Stimulated activated naive B cell treated with anti-CD40 and anti-IgM and Interleukin-4, amounts not matched to agents 10 μg/mL and 1 μg/mL and 100 μg/mL, for 72 hours (primary cell): ENCODE results near the gene AXIN1.

Experiments
- ATAC-seq, 2 donors: fragments of 150-1000 bp; cut with Tn5 transposase; replicated peaks; 2 replicates each; pipeline ENCODE4 v1.10.0; 2021; ENCODE audit warnings: moderate library complexity in 1 of 2
- DNase-seq: peaks from one replicate; pipeline ENCODE4 v3.0.0; 2021
- H3K27ac Mint-ChIP-seq: one replicate; pipeline ENCODE4 v1.8.0; 2022; ENCODE audit warnings: mild to moderate bottlenecking, mixed read lengths
- H3K27me3 Mint-ChIP-seq, 2 donors: one replicate each; pipeline ENCODE4 v1.8.0; 2022; ENCODE audit warnings: mixed read lengths in 2 of 2
- H3K36me3 Mint-ChIP-seq, 2 donors: one replicate each; pipeline ENCODE4 v1.8.0; 2022; ENCODE audit warnings: mixed read lengths in 2 of 2, mild to moderate bottlenecking in 1 of 2
- H3K4me1 Mint-ChIP-seq, 2 donors: one replicate each; pipeline ENCODE4 v1.8.0; 2022; ENCODE audit warnings: mixed read lengths in 2 of 2, mild to moderate bottlenecking in 1 of 2
- H3K4me3 Mint-ChIP-seq, 2 donors: one replicate each; pipeline ENCODE4 v1.8.0; 2022; ENCODE audit warnings: mild to moderate bottlenecking in 2 of 2, mixed read lengths in 2 of 2, moderate library complexity in 1 of 2
- H3K9me3 Mint-ChIP-seq, 2 donors: one replicate each; pipeline ENCODE4 v1.8.0; 2022; ENCODE audit warnings: mixed read lengths in 2 of 2, mild to moderate bottlenecking in 1 of 2

Gene AXIN1

DNA sequence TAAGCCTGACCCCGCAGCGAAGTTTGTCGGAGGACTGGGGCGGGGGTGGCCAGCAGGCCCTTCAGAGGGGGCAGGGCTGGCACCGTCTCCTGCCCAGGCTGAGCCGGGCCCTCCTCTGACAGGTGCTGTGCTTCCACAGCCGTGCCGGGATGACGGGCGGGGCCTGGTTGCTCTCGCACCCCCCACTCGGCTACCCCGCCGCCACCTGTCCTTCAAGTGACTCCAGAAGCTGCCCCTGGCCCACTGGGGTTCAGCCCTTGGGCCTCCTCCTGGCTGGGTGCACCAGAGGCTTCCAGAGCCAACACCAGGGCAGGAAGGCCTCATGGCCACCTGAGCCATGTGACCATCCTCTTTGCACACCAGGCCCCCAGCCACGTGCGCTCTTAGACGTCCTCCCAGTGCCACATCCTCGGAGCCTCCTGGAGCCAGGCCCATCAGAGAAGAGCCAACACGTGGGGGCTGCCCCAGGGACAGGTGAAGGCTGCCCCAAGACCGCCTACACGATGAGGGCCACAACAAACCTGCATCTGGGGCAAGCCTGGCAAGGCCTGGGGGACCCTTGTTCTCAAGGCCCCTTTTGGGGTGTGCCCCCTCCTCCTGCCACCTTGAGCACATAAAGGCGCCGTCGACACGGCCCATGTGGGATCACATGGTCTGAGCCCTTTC is 62.4 kb downstream of the AXIN1 start:
- Mint-ChIP-seq H3K4me3 (no peak overlapping the region), H3K36me3 (peaks cover 56 to 66% of the 10 kb centered on the region in 2 donors), H3K27me3 (no peaks in the 10 kb centered on the region), H3K9me3 (no peaks in the 10 kb centered on the region), H3K4me1 (peaks cover 0 to 2% of the 10 kb centered on the region in 2 donors), H3K27ac (no peak overlapping the region)
- no peak for DNase-seq
- no peak for ATAC-seq

DNA sequence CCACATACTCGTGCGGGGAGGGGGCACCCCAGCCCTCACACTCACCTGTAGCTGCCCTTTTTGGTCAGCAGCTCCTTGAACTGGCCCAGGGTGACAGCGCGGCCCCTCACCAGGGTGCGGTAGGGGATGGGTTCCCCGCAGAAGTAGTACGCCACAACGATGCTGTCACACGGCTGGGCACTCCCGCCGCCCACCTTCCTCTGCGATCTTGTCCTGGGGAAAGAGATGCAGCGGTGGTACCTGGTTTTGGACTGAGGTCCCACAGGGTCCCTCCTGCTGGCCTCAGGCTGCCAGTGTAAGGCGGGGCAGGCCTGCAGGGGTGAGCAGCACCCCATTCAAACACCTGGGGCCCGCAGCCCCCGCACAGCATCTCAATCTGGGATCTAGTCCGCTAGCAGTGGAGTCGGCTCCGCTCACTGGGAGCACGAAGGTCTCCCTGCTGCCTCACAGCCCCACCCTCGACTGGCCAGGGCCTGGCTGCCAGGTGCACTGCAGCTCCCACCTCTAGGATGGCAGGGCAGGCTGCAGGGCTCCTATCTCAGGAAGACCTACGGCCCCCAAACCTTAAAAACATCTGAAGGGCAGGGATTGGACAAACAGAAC is 63.0 kb downstream of the AXIN1 start:
- DNase-seq (no peak), ATAC-seq (no peak)
- peaks cover 0 to 2% of the 10 kb centered on the region in 2 donors for H3K4me1 Mint-ChIP-seq
- H3K27me3 Mint-ChIP-seq = no peaks in the 10 kb centered on the region
- no peak overlapping the region for H3K4me3 Mint-ChIP-seq
- H3K9me3 Mint-ChIP-seq = no peaks in the 10 kb centered on the region
- peaks cover 59 to 71% of the 10 kb centered on the region in 2 donors for H3K36me3 Mint-ChIP-seq
- H3K27ac Mint-ChIP-seq = no peak overlapping the region

DNA sequence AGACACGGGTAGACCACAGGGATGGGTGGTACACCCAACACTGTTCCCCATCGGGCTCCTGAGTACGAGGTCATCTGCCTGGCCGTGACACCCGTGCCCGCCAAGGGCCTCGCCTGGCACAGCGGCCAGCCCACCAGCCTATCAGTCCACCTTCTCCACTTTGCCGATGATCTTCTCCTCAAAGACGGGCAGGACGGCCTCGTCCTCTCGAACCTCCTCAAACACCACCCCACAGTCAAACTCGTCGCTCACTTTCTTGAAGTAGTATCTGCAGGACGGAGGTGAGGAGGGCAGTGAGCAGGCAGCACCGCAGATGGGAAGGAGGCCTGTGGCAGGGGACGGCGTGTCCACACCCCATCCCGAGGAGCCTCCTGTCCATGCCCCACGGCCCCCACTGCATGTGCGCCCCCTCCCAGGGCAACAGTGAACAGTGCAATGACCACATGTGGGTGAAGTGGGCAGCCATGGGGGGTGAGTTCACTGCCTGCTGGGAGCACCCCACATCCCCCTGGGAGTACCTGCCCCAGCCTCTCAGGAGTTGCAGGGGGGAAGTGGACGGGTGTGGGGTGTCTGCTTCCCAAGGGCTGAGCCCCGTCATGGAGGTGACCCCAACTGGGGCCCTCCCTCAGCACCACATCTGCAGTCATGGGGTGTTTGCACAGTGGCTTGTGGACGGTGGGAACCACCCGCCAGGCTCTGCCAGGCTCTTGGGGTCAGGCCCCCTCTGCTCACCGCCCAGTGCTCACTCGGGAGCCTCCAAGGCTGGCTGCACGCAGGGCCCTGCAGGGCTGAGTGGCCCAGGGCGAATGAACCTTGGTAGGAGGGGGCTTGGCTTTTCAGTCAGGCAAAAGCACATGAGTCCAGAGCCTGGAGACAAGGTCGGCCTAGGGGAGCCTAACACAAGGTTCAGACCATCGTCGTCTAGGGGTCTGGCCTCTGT is 64.3 kb downstream of the AXIN1 start:
- Mint-ChIP-seq H3K4me1 (peaks cover 0 to 2% of the 10 kb centered on the region in 2 donors), H3K27me3 (no peaks in the 10 kb centered on the region), H3K36me3 (peaks cover 55 to 65% of the 10 kb centered on the region in 2 donors), H3K27ac (no peak overlapping the region), H3K4me3 (no peak overlapping the region), H3K9me3 (no peaks in the 10 kb centered on the region)
- DNase-seq (no peak), ATAC-seq (no peak)

DNA sequence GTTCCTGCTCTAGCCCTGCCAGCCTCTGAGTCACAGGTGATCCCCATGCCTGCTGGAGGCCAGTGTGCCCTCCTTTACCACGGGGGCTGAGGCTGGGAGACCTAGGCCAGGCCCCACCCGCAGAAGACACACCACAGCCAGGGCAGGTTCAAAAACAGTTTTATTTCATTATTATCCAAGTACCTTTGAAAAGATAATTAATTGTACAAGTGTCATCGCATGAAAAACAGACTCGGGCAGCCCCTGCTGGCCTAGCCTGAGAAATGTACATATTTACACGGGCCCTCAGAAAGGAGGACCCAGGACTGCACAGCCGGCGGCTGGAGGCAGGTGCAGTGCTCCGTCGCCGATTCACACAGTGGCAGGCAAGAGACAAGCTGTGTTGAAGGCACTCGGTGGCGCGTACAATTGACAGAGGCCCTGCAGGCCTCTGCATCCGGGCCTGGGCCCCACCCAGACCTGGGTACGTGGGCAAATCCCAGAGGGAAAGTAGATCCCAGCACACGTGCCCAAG is 65.2 kb downstream of the AXIN1 start:
- Mint-ChIP-seq H3K36me3 (peaks cover 49 to 59% of the 10 kb centered on the region in 2 donors), H3K9me3 (no peaks in the 10 kb centered on the region), H3K27ac (no peak overlapping the region), H3K4me1 (peaks cover 0 to 2% of the 10 kb centered on the region in 2 donors), H3K27me3 (peaks cover 0 to 5% of the 10 kb centered on the region in 2 donors), H3K4me3 (no peak overlapping the region)
- ATAC-seq (no peak), DNase-seq (no peak)

DNA sequence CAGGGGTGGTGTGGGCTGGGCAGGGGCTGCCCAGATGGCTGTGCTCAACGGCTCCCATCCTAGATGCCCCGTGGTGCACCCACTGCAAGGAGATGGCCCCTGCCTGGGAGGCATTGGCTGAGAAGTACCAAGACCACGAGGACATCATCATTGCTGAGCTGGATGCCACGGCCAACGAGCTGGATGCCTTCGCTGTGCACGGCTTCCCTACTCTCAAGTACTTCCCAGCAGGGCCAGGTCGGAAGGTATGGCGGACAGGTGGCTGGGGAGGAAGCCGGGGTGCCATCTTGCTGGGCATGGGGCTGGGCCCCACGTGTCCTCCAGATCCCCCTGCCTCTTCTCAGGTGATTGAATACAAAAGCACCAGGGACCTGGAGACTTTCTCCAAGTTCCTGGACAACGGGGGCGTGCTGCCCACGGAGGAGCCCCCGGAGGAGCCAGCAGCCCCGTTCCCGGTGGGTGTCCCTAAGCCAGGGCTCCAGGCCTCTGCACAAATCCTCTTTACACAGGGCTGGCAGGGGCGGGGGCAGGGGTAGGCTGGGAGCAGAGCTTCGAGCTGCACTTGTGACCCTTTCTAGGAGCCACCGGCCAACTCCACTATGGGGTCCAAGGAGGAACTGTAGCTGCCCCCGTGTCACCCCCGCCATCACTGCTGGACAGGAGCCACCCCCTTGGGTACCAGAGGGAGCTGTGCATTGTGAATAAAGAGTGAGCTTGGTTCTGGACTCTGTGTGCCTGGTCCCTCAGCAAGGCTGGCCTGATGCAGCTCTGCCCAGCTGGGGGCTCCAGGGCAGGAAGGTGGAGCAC is 65.8 kb downstream of the AXIN1 start:
- no peak for ATAC-seq

DNA sequence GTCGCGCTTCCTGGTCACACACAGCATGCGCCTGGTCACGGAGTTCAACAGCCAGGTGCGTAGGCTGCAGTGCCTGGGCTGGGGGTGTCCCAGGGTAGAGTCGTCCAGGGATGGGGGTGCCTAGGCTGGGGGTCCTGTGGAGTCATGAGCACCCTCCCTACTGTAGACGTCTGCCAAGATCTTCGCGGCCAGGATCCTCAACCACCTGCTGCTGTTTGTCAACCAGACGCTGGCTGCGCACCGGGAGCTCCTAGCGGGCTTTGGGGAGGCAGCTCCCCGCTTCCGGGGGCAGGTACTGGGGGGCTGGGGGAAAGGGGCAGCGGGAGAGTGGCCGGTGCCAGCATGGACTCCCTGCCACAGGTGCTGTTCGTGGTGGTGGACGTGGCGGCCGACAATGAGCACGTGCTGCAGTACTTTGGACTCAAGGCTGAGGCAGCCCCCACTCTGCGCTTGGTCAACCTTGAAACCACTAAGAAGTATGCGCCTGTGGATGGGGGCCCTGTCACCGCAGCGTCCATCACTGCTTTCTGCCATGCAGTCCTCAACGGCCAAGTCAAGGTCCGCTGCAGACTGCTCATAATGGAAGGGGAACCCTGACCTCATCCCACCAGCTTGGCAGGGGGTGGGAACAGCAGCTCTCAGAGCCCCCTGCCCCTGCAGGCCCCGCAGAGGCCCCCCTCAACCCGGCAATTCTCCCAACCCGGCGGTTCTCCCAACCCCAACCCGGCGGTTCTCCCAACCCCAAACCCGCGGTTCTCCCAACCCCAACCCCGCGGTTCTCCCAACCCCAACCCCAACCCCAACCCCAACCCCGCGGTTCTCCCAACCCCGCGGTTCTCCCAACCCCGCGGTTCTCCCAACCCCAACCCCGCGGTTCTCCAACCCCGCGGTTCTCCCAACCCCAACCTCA is 67.1 kb downstream of the AXIN1 start:
- Mint-ChIP-seq H3K4me1 (peaks cover 2 to 9% of the 10 kb centered on the region in 2 donors), H3K27me3 (peaks cover 9 to 21% of the 10 kb centered on the region in 2 donors), H3K36me3 (peaks cover 33 to 41% of the 10 kb centered on the region in 2 donors), H3K27ac (no peak overlapping the region), H3K9me3 (no peaks in the 10 kb centered on the region), H3K4me3 (no peak overlapping the region)
- DNase-seq = no peak
- no peak for ATAC-seq

More for the DNA sequence above, 65.8 kb downstream of the AXIN1 start:
- Mint-ChIP-seq H3K9me3 (no peaks in the 10 kb centered on the region), H3K36me3 (peaks cover 46 to 53% of the 10 kb centered on the region in 2 donors), H3K4me1 (peaks cover 0 to 2% of the 10 kb centered on the region in 2 donors), H3K27me3 (peaks cover under 1 to 11% of the 10 kb centered on the region in 2 donors), H3K27ac (no peak overlapping the region), H3K4me3 (no peak overlapping the region)
- no peak for DNase-seq

DNA sequence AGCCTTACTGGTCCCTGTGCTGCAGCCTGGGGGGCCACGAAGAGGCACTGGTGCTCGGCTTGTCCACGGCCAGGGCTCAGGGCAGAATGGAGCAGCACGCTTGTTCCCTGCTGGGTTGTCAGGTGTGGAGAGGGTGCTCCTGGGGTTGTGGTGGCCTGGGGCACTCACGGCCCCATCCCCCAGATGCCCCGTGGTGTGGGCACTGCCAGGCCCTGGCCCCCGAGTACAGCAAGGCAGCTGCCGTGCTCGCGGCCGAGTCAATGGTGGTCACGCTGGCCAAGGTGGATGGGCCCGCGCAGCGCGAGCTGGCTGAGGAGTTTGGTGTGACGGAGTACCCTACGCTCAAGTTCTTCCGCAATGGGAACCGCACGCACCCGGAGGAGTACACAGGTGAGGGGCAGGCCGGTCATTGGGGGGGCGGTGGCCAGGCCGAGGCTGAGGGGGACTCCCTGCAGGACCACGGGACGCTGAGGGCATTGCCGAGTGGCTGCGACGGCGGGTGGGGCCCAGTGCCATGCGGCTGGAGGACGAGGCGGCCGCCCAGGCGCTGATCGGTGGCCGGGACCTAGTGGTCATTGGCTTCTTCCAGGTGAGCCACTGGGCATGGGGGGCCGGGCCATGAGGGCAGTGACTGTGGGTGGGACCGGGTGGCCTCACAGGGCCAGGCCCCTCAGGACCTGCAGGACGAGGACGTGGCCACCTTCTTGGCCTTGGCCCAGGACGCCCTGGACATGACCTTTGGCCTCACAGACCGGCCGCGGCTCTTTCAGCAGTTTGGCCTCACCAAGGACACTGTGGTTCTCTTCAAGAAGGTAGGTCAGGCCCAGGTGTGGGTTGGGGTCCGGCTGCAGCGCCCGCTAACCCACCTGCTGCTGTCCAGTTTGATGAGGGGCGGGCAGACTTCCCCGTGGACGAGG is 68.1 kb downstream of the AXIN1 start:
- Mint-ChIP-seq H3K36me3 (peaks cover 29 to 34% of the 10 kb centered on the region in 2 donors), H3K4me3 (no peak overlapping the region), H3K4me1 (peaks cover 2 to 9% of the 10 kb centered on the region in 2 donors), H3K9me3 (no peaks in the 10 kb centered on the region), H3K27ac (peak overlapping the region; percentile 28), H3K27me3 (peaks cover 9 to 23% of the 10 kb centered on the region in 2 donors)
- no peak for ATAC-seq
- DNase-seq = no peak

DNA sequence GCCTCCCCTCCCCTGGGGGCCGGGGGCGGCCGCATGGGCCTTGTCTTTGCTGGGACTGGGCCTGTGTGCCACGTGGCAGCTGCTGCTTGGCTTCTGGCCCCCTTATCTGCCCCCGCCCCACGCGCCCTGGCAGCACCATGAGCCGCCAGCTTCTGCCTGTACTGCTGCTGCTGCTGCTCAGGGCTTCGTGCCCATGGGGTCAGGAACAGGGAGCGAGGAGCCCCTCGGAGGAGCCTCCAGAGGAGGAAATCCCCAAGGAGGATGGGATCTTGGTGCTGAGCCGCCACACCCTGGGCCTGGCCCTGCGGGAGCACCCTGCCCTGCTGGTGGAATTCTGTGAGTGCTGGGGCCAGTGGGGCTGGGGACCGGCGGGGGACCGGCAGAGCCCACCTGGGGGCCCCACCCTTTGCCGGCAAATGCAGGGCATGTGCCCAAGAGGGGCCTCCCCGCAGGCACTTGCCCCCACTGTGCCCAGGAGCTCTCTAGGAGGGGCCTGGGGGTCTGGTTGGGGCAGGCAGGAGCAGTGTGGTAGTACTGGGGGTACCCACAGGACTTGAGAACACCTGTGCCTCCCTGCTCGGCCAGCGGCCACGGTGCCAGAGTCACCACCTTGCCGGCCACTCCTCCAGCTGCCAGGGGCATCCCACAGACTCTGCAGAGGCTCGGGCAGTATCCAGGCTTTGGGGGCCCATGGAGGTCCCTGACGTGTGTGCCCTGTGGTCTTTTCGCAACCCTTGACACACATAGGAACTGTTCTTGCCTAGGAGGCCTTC is 69.3 kb downstream of the AXIN1 start, which contains the start of gene PDIA2:
PDIA2 (plus strand) TSS at position 132 of the 773 bp plus-strand sequence; CDS start at position 138, 6 bp downstream.
- Mint-ChIP-seq H3K36me3 (peaks cover 24 to 30% of the 10 kb centered on the region in 2 donors), H3K4me1 (peaks cover 4 to 17% of the 10 kb centered on the region in 2 donors), H3K4me3 (no peak within 1 kb of the TSS), H3K27me3 (peaks cover 16 to 35% of the 10 kb centered on the region in 2 donors), H3K9me3 (no peaks in the 10 kb centered on the region), H3K27ac (no peak within 1 kb of the TSS)
- no peak for ATAC-seq
- DNase-seq = no peak

DNA sequence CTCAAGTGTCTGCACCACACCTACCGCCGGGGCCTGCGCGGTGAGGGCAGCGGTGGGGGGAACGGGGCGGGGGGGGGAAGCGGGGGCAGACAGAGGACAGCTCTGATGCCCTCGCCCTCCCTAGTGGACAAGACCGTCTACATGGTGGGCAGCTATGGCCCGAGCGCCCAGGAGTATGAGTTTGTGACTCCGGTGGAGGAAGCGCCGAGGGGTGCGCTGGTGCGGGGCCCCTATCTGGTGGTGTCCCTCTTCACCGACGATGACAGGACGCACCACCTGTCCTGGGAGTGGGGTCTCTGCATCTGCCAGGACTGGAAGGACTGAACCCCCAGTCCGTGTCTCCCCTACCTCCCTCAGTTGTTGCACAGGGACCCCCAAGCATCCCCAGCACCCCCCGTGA is 70.0 kb downstream of the AXIN1 start:
- no peak for ATAC-seq
- H3K9me3 Mint-ChIP-seq = no peaks in the 10 kb centered on the region
- H3K27ac Mint-ChIP-seq = no peak overlapping the region
- no peak for DNase-seq
- peaks cover 19 to 23% of the 10 kb centered on the region in 2 donors for H3K36me3 Mint-ChIP-seq
- H3K4me1 Mint-ChIP-seq = peaks cover 2 to 17% of the 10 kb centered on the region in 2 donors
- H3K27me3 Mint-ChIP-seq = peaks cover 17 to 37% of the 10 kb centered on the region in 2 donors
- H3K4me3 Mint-ChIP-seq = no peak overlapping the region

DNA sequence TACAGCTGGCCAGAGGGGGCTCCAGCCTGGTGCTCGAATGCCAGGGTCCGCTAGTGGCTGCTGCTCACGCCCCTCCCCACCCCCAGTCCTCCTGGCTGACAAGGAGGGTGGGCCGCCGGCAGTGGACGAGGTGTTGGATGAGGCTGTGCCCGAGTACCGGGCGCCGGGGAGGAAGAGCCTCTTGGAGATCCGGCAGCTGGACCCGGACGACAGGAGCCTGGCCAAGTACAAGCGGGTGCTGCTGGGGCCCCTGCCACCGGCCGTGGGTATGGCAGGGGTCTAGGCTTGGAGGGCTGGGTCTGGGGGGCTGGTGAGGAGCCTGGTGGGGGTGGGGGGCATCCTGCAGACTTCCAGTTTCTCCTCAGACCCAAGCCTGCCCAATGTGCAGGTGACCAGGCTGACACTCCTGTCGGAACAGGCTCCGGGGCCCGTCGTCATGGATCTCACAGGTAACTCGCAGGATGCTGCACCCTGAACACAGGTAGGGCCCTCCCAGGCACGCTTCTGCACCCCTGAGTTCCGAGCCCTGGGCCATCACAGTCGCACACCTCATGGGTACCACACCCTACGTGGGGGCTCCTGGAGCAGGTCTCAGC is 70.8 kb downstream of the AXIN1 start:
- Mint-ChIP-seq H3K27me3 (peaks cover 24 to 44% of the 10 kb centered on the region in 2 donors), H3K36me3 (peaks cover 17 to 19% of the 10 kb centered on the region in 2 donors), H3K9me3 (no peaks in the 10 kb centered on the region), H3K4me1 (peaks cover 2 to 17% of the 10 kb centered on the region in 2 donors), H3K4me3 (no peak overlapping the region), H3K27ac (no peak overlapping the region)
- DNase-seq = no peak
- ATAC-seq = no peak

DNA sequence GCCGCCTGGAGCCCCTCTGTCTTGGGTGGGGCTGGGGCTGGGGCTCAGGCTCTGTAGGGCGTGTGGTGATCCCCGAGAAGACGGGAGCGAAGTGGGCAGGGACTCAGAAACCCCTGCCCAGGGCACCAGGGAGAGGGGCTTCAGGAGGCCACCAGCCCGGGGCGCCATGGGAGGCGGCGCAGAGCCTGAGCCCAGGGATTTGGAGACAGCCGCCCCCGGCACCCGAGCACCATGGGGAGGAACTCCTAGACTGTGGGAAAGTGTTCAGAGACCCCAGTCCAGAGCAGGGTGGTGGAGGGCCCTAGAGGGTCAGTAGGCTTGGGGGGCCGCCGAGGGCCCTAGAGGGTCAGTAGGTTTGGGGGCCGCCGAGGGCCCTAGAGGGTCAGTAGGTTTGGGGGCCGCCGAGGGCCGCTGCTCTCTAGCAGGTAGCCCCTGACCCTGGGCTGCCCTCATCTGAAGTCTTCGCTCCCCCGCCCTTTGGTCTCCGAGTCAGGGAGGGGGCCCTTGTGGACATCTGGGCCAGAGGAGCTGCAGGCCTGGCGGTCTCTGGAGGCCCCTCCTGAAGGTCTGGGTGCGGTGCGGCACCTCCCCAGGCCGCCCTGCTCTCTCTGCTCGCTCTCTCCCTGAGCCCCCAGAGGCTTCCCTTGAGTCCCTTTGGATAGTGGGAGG is 71.4 kb downstream of the AXIN1 start:
- H3K27ac Mint-ChIP-seq = no peak overlapping the region
- ATAC-seq = no peak
- no peak for DNase-seq
- H3K27me3 Mint-ChIP-seq = peaks cover 30 to 51% of the 10 kb centered on the region in 2 donors
- H3K9me3 Mint-ChIP-seq = no peaks in the 10 kb centered on the region
- no peak overlapping the region for H3K4me3 Mint-ChIP-seq
- H3K36me3 Mint-ChIP-seq = peaks cover 11 to 13% of the 10 kb centered on the region in 2 donors
- H3K4me1 Mint-ChIP-seq = peaks cover 4 to 22% of the 10 kb centered on the region in 2 donors
